Measurements from ENCODE around the gene ZNF529. TPM values are rescaled to one million over a fixed set of nuclear protein-coding genes. Genes with fewer than 3 reads are reported as not detected.

Gene ZNF529
- total RNA-seq, 2 donors from 2014 or later, result 2.1 to 5.0 TPM

- no peaks in the 10 kb centered on the region for H3K27me3 ChIP-seq
- intact Hi-C loops (cut with DNase I), result no loop called here
- TF ChIP-seq CTCF (IDR thresholded peaks at IDR 0.05), result no peak
Measured at GRCh38 chr19:36564391-36564790, 8.7 kb downstream of the ZNF529 start.

GRCh38 chr19:36547001-36547732 lies 25.9 kb downstream of the ZNF529 start:
- no peak for DNase-seq
- TF ChIP-seq CTCF (IDR thresholded peaks at IDR 0.05), result no peak
- no peak overlapping the region for H3K4me3 ChIP-seq
- H3K9ac ChIP-seq (ENCODE audit: low read depth in 2 of 2, low read length in 2 of 2), result no peak overlapping the region
- H3K4me1 ChIP-seq, result no peaks in the 10 kb centered on the region
- intact Hi-C loops (cut with DNase I), result no loop called here
- H3K27ac ChIP-seq, result no peak overlapping the region
- H3K36me3 ChIP-seq, result peaks cover 20% of the 10 kb centered on the region
- H3K27me3 ChIP-seq, result no peaks in the 10 kb centered on the region
- H3K9me3 ChIP-seq, result peaks cover 34% of the 10 kb centered on the region

More at GRCh38 chr19:36564391-36564790, 8.7 kb downstream of the ZNF529 start:
- no peak for DNase-seq
- Histone ChIP-seq H3K36me3 (no peaks in the 10 kb centered on the region), H3K27ac (no peak overlapping the region), H3K9me3 (peaks cover 6% of the 10 kb centered on the region), H3K4me1 (no peaks in the 10 kb centered on the region), H3K9ac (ENCODE audit: low read depth in 2 of 2, low read length in 2 of 2) (no peak overlapping the region), H3K4me3 (no peak overlapping the region)

DNA sequence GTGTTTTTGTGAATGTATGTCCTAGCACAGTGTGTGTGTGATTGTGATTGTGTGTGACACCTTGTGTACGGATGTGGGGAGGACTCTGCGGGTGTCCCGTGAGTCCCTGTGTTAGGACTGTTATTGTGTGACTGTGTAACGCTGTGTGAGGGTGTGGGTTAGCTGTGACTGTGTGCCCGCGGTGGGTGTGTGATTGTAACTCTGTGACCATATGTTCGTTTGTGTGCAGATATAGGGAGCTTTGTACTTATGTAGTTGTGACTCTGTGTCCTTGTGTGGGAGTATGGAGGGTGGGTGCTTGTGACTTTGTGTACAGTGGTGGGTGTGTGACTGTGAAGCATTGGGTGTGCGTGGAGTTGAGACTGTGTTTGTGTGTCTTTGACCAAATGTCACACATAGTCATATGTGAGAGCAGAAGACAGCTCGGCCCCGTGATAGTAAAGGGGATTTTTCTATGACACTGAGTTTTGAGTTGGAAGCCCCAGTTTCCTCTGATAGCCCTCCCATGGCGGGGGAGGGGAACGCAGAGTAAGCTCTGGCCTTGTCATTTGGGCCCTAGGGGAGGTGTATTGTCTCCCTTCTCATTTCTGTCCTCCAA lies 44.1 kb downstream of the ZNF529 start:
- Histone ChIP-seq H3K4me3 (peak overlapping the region; percentile 64), H3K9ac (ENCODE audit: low read depth in 2 of 2, low read length in 2 of 2) (peak overlapping the region; percentile 61 to 88), H3K9me3 (no peaks in the 10 kb centered on the region), H3K27ac (peak overlapping the region; percentile 74), H3K27me3 (no peaks in the 10 kb centered on the region), H3K36me3 (no peaks in the 10 kb centered on the region), H3K4me1 (no peaks in the 10 kb centered on the region)
- intact Hi-C loops (cut with DNase I), result no loop called here
- no peak for DNase-seq
- TF ChIP-seq CTCF (IDR thresholded peaks at IDR 0.05), result no peak

GRCh38 chr19:36528194-36528920 lies 44.7 kb downstream of the ZNF529 start, which contains the start of gene ZNF260:
ZNF260 (minus strand) TSS chr19:36528271; CDS start chr19:36515238, 13,033 bp downstream.
- peak within 1 kb of the TSS; percentile 64 for H3K4me3 ChIP-seq
- H3K9ac ChIP-seq (ENCODE audit: low read depth in 2 of 2, low read length in 2 of 2), result peak within 1 kb of the TSS; percentile 88 to 93
- intact Hi-C loops (cut with DNase I), result no loop called here
- peak within 1 kb of the TSS; percentile 74 for H3K27ac ChIP-seq
- no peaks in the 10 kb centered on the region for H3K9me3 ChIP-seq
- H3K27me3 ChIP-seq, result no peaks in the 10 kb centered on the region
- no peaks in the 10 kb centered on the region for H3K4me1 ChIP-seq
- TF ChIP-seq CTCF (IDR thresholded peaks at IDR 0.05), result no peak
- H3K36me3 ChIP-seq, result no peaks in the 10 kb centered on the region
- peak; percentile 97 for DNase-seq

DNA sequence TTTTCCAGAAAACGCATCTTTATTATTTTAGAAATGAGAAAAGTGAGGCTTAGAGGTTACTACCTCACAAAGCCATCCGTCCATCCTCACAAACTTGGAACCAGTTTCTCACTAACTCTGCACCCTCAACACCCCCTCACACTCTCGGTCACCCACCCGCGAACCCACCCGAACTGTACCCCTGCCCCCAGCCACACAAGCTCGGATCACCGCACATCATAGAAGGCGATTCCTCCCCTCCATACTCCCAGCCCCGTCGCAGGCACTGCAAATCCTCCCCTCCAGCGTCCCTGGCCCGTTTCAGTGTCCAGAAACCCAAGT lies 45.3 kb downstream of the ZNF529 start:
- Histone ChIP-seq H3K9ac (ENCODE audit: low read depth in 2 of 2, low read length in 2 of 2) (peak overlapping the region; percentile 88 to 93), H3K27ac (peak overlapping the region; percentile 74), H3K4me1 (no peaks in the 10 kb centered on the region), H3K36me3 (no peaks in the 10 kb centered on the region), H3K4me3 (peak overlapping the region; percentile 64), H3K9me3 (no peaks in the 10 kb centered on the region), H3K27me3 (no peaks in the 10 kb centered on the region)
- DNase-seq, result no peak
- intact Hi-C loops (cut with DNase I), result no loop called here
- no peak for TF ChIP-seq CTCF (IDR thresholded peaks at IDR 0.05)

All from colonic mucosa (tissue), 4 donors.